Mucosa of descending colon (tissue), 3 donors: ENCODE measurements around the gene DCHS2. TPM values are rescaled to one million over a fixed set of nuclear protein-coding genes. Genes with fewer than 3 reads are reported as not detected.

Source experiments
- ATAC-seq: fragments of 200-7000 bp; cut with Tn5 transposase; one replicate; pipeline ENCODE4 v1.9.1; 2020; ENCODE audit warnings: mild to moderate bottlenecking, moderate library complexity
- DNase-seq, 3 donors: peaks; one replicate each; pipeline ENCODE4 v3.0.0-alpha.2; 2020
- H3K36me3 ChIP-seq: fragments of 200-600 bp; one replicate; pipeline ENCODE4 v1.8.0; 2021; ENCODE audit warnings: low read depth, mild to moderate bottlenecking
- H3K4me1 ChIP-seq: fragments of 200-600 bp; one replicate; pipeline ENCODE4 v1.8.0; 2021; ENCODE audit warnings: low read depth, mild to moderate bottlenecking
- H3K4me3 ChIP-seq: fragments of 200-600 bp; one replicate; pipeline ENCODE4 v1.8.0; 2021; ENCODE audit warnings: mild to moderate bottlenecking
- H3K9me3 ChIP-seq: fragments of 200-600 bp; one replicate; pipeline ENCODE4 v1.8.0; 2021; ENCODE audit warnings: mild to moderate bottlenecking
- intact Hi-C, 2 donors: fragments of 100-400 bp; cut with DNase I in 1 of 2; cut with micrococcal nuclease in 1 of 2; formaldehyde crosslinking; loops; one replicate each; pipeline versions ENCODE4 v1.11.0 to v1.11.1; 2022; cut with DNase I, micrococcal nuclease
- total RNA-seq, 3 donors: library from RNA; stranded (reverse); fragmentation: NEBNext Ultra II Directional in 2 of 3; extraction: Animal tissue kit (Norgen Biotek cat#: 25700) in 2 of 3; gene quantifications; one replicate each; pipeline versions ENCODE4 v1.2.1 to v1.2.4, GENCODE V29; 2021 to 2023
- TF ChIP-seq, protein P1 (sequence below): fragments of 200-600 bp; IDR thresholded peaks from one replicate; pipeline ENCODE4 v1.8.0; 2022; ENCODE audit warnings: antibody characterized with exemption, mild to moderate bottlenecking
- donor health status: DM: no; HTN: no; CAD: no; lungs with moderate emphysema.
- donor health status: DM: no; HTN: no; CAD: no.
- donor health status: DM: no; HTN: yes; CAD: no.

Gene DCHS2
- total RNA-seq, 3 donors from 2014 or later = 0.58 to 9.6 (median 1.1) TPM

DNA sequence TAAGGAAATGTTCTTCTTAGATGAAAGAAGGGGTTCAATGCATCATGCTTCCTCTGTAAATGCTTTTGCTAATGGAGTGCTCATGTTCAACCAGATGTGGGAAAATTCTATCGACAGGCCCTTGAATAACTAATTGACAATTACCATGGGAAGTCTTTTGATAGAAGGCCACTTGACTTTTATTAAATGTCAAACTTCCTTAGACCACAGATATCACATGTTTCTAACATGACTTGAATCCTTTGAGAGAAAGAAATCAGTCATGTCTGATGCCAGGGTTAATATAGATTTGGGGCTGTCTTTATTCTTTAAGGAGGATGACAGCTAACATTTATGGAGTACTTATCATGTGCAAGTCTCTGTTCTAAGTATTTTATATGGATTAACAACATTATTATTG is 280.1 kb downstream of the DCHS2 start:
- no peak for ATAC-seq
- no peaks in the 10 kb centered on the region for H3K4me1 ChIP-seq
- intact Hi-C loops = no loop called here
- TF ChIP-seq, protein P1, sequence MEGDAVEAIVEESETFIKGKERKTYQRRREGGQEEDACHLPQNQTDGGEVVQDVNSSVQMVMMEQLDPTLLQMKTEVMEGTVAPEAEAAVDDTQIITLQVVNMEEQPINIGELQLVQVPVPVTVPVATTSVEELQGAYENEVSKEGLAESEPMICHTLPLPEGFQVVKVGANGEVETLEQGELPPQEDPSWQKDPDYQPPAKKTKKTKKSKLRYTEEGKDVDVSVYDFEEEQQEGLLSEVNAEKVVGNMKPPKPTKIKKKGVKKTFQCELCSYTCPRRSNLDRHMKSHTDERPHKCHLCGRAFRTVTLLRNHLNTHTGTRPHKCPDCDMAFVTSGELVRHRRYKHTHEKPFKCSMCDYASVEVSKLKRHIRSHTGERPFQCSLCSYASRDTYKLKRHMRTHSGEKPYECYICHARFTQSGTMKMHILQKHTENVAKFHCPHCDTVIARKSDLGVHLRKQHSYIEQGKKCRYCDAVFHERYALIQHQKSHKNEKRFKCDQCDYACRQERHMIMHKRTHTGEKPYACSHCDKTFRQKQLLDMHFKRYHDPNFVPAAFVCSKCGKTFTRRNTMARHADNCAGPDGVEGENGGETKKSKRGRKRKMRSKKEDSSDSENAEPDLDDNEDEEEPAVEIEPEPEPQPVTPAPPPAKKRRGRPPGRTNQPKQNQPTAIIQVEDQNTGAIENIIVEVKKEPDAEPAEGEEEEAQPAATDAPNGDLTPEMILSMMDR = no peak
- no peaks in the 10 kb centered on the region for H3K9me3 ChIP-seq
- H3K36me3 ChIP-seq = no peaks in the 10 kb centered on the region
- no peak for DNase-seq
- H3K4me3 ChIP-seq = no peak overlapping the region

DNA sequence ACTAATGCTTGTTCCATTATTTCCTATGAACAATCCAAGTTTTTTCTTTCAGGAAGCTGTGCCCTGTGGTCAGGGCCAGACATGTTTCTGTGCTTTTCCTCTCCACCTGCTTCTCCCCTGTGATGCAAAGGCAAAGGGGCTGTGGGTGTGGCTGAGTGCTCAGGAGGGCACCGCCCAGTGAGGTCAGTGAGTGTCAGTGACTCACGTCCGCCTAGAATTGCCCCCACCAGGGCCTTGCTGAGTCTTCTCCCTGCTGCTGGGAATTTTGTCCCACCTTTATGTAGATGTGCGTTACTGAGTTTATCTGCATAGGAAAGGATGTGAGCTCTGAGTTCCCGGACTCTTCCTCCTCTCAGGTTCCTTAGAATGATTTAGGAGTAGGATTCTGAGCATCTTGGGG is 283.2 kb downstream of the DCHS2 start:
- no peak for ATAC-seq
- DNase-seq = no peak
- Histone ChIP-seq H3K9me3 (no peaks in the 10 kb centered on the region), H3K36me3 (no peaks in the 10 kb centered on the region), H3K4me3 (no peak overlapping the region), H3K4me1 (no peaks in the 10 kb centered on the region)
- intact Hi-C loops = no loop called here
- TF ChIP-seq, protein P1 = no peak

DNA sequence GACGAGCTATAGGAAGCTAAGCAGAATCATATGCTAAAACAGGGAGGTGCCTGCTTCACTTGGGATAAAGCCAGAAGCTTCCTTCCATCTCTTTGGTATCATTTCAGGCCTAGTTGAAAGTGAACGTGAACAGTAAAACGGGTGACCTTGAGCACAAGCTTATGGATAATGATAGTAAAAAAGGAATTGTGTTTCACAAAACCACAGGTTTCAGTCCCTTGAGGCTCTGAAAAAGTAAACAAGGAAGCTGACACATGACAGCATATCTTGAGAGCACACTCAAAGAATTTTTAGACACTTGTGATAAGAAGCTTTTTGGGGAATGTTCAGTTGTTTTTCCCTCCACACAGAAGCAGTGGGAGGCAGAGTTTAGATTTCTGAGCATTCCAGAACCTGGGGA is 286.1 kb downstream of the DCHS2 start:
- no peak for DNase-seq
- intact Hi-C loops = no loop called here
- TF ChIP-seq, protein P1 = no peak
- no peak for ATAC-seq
- Histone ChIP-seq H3K9me3 (no peaks in the 10 kb centered on the region), H3K4me1 (no peaks in the 10 kb centered on the region), H3K4me3 (no peak overlapping the region), H3K36me3 (no peaks in the 10 kb centered on the region)

DNA sequence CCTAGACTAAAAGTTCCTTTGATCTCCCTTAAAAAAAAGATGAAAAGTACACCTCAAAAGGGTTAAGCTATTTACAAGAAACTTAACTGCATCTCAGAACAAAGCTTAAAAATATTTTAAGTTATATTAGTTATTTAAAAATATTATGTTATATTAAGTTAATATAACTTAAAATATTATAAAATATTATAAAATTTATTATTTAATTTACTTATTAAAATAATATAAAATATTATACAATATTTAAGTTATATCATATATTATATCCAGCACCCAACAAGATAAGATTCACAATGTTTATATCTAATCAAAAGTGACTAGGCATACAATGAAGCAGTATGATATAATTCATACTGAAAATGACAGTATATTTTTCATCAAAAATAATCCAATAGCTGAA is 296.9 kb downstream of the DCHS2 start:
- no peaks in the 10 kb centered on the region for H3K4me1 ChIP-seq
- intact Hi-C loops = no loop called here
- no peaks in the 10 kb centered on the region for H3K9me3 ChIP-seq
- DNase-seq (no peak), ATAC-seq (no peak)
- H3K36me3 ChIP-seq = no peaks in the 10 kb centered on the region
- H3K4me3 ChIP-seq = no peak overlapping the region
- TF ChIP-seq, protein P1 = no peak

DNA sequence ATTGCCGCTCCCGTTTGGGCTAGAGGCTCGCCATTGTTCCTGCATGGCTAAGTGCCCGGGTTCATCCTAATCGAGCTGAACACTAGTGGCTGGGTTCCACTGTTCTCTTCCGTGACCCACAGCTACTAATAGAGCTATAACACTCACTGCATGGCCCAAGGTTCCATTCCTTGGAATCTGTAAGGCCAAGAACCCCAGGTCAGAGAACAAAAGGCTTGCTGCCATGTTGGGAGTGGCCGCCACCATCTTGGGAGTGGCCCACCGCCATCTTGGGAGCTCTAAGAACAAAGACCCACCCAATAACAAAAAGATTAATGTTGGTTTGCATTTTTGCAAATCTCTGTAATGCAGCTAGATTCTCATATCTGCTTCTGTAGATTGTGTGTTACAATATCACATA is 299.0 kb downstream of the DCHS2 start:
- Histone ChIP-seq H3K4me1 (no peaks in the 10 kb centered on the region), H3K4me3 (no peak overlapping the region), H3K36me3 (no peaks in the 10 kb centered on the region), H3K9me3 (no peaks in the 10 kb centered on the region)
- intact Hi-C loops = no loop called here
- ATAC-seq = no peak
- no peak for DNase-seq
- TF ChIP-seq, protein P1 = no peak

DNA sequence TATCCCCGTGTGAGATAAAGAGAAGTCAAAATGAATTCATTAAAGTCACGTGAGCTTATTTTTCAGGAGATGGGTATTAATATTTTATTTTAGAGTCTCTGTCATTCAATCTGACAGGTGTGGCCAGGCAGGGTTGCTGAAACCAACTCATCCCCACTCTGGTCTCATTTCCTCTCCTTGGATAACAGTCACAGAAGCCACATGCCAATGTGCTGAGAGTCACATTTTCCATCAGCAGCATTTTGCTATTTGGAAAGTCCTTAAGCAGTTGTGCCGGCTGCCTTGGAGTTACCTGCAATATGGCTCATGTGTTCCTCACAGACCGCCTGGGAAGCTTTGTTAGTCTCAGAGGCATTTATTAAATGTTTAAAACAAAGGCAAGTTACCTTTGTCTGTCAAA is 302.3 kb downstream of the DCHS2 start:
- Histone ChIP-seq H3K36me3 (no peaks in the 10 kb centered on the region), H3K9me3 (no peaks in the 10 kb centered on the region), H3K4me1 (no peaks in the 10 kb centered on the region), H3K4me3 (no peak overlapping the region)
- intact Hi-C loops = no loop called here
- TF ChIP-seq, protein P1 = no peak
- ATAC-seq (no peak), DNase-seq (no peak)
